Fibroblast of lung (primary cell): Measurements from ENCODE around the gene ZFP2. TPM values are rescaled to one million over a fixed set of nuclear protein-coding genes. Genes with fewer than 3 reads are reported as not detected.
A peak's percentile ranks its signal among the peaks of the same experiment; 100 is the strongest.
"Not testable (repeated sequence)": the region's sequence is repeated elsewhere in the genome, so short reads cannot be mapped to it uniquely, and the experiment has no call there.

ENCODE experiments used
- DNase-seq, 2 donors: peaks; one replicate each; pipeline versions ENCODE4 v3.0.0 to v3.0.0-alpha.2; 2010; ENCODE audit warnings: low read depth in 2 of 2
- H2AFZ ChIP-seq: 2 replicates; pipeline ENCODE4 v1.5.1; 2012; ENCODE audit warnings: low read length, control low read depth, inconsistent platforms
- H3K27ac ChIP-seq: 2 replicates; pipeline ENCODE4 v1.5.1; 2011; ENCODE audit warnings: low read length, control low read depth; ENCODE audit not compliant: insufficient read depth
- H3K27me3 ChIP-seq: 2 replicates; pipeline ENCODE4 v1.5.1; 2011; ENCODE audit warnings: mild to moderate bottlenecking, low read length; ENCODE audit not compliant: control insufficient read depth, insufficient read depth
- H3K36me3 ChIP-seq: 2 replicates; pipeline ENCODE4 v1.5.1; 2011; ENCODE audit warnings: low read length; ENCODE audit not compliant: control insufficient read depth, insufficient read depth
- H3K4me1 ChIP-seq: 2 replicates; pipeline ENCODE4 v1.5.1; 2011; ENCODE audit warnings: low read length; ENCODE audit not compliant: control insufficient read depth, insufficient read depth; ENCODE audit errors: extremely low read depth
- H3K4me2 ChIP-seq: 2 replicates; pipeline ENCODE4 v1.5.1; 2011; ENCODE audit warnings: low read length, control low read depth; ENCODE audit not compliant: insufficient read depth; ENCODE audit errors: extremely low read depth
- H3K4me3 ChIP-seq, 4 experiments: fragments of 200-600 bp in 1 of 4; sonication (generic) in 1 of 4; replicated peaks in 1 of 4; 2 replicates each; pipeline ENCODE4 v1.5.1; 2011 to 2016; ENCODE audit warnings: low read length in 4 of 4, low read depth in 3 of 4, mild to moderate bottlenecking in 3 of 4, control low read depth in 2 of 4, inconsistent platforms in 1 of 4, mixed read lengths in 1 of 4; ENCODE audit not compliant: insufficient read depth in 1 of 4; ENCODE audit errors: control extremely low read depth in 1 of 4
- H3K79me2 ChIP-seq: 2 replicates; pipeline ENCODE4 v1.5.1; 2012; ENCODE audit warnings: mild to moderate bottlenecking, low read length, inconsistent platforms; ENCODE audit not compliant: control insufficient read depth, insufficient read depth
- H3K9ac ChIP-seq: 2 replicates; pipeline ENCODE4 v1.5.1; 2011; ENCODE audit warnings: mild to moderate bottlenecking, low read length, control low read depth; ENCODE audit not compliant: insufficient read depth
- H3K9me3 ChIP-seq: 2 replicates; pipeline ENCODE4 v1.5.1; 2012; ENCODE audit warnings: low read depth, low read length; ENCODE audit not compliant: control insufficient read depth, insufficient read depth
- H4K20me1 ChIP-seq: 2 replicates; pipeline ENCODE4 v1.5.1; 2011; ENCODE audit warnings: low read length; ENCODE audit not compliant: control insufficient read depth, insufficient read depth; ENCODE audit errors: extremely low read depth
- CTCF ChIP-seq, 2 donors: IDR thresholded peaks in 1 of 2; conservative IDR thresholded peaks in 1 of 2; 1 replicate in 1 of 2; 2 replicates in 1 of 2; pipeline ENCODE4 v1.5.1; 2011 to 2012; ENCODE audit warnings: low read length in 2 of 2, control low read depth in 1 of 2, inconsistent platforms in 1 of 2, low read depth in 1 of 2, mild to moderate bottlenecking in 1 of 2
- EZH2 ChIP-seq: IDR thresholded peaks from 2 replicates; pipeline ENCODE4 v1.5.1; 2012; ENCODE audit warnings: low read length, control low read depth, mild to moderate bottlenecking; ENCODE audit errors: missing control alignments
- polyA plus RNA-seq, 2 donors: library from polyadenylated mRNA; depleted of rRNA in 1 of 2; stranded (reverse) in 1 of 2; unstranded in 1 of 2; fragments of >200 nt; gene quantifications; 2 replicates each; pipeline ENCODE4 v1.2.1, GENCODE V29; 2011 to 2012; ENCODE audit warnings: missing spikeins in 1 of 2
- total RNA-seq: library from RNA; depleted of rRNA; stranded (reverse); fragments of >200 nt; gene quantifications from 2 replicates; pipeline ENCODE4 v1.2.1, GENCODE V29; 2014

The ZFP2 gene
- total and polyA plus RNA-seq, 2 donors (not counting 1 experiment from before 2014, with no cell fraction given), result 0.30 to 2.8 TPM

- TF ChIP-seq CTCF (conservative IDR thresholded peaks at IDR 0.05 in 1 of 2, IDR thresholded peaks at IDR 0.05 in 1 of 2; ENCODE audit: low read depth in 1 of 2, low read length in 2 of 2) (no peak), EZH2 (no peak)
These were observed 25.3 kb upstream of the ZFP2 start for GRCh38 chr5:178870411-178870810.

GRCh38 chr5:178872302-178872701 lies 23.4 kb upstream of the ZFP2 start:
- H3K9ac ChIP-seq, result no peak overlapping the region
- no peak overlapping the region for H3K27ac ChIP-seq
- H3K27me3 ChIP-seq, result no peaks in the 10 kb centered on the region
- no peaks in the 10 kb centered on the region for H3K4me1 ChIP-seq
- no peak for DNase-seq
- H3K4me3 ChIP-seq, result no peak overlapping the region
- H3K4me2 ChIP-seq, result no peak overlapping the region
- H4K20me1 ChIP-seq, result no peaks in the 10 kb centered on the region
- no peak overlapping the region for H2AFZ ChIP-seq
- H3K79me2 ChIP-seq, result no peaks in the 10 kb centered on the region
- H3K9me3 ChIP-seq, result no peaks in the 10 kb centered on the region
- TF ChIP-seq CTCF (conservative IDR thresholded peaks at IDR 0.05 in 1 of 2, IDR thresholded peaks at IDR 0.05 in 1 of 2; ENCODE audit: low read depth in 1 of 2, low read length in 2 of 2) (no peak), EZH2 (no peak)
- peaks cover 7% of the 10 kb centered on the region for H3K36me3 ChIP-seq

More at GRCh38 chr5:178870411-178870810, 25.3 kb upstream of the ZFP2 start:
- Histone ChIP-seq H3K27ac (no peak overlapping the region), H2AFZ (no peak overlapping the region), H3K79me2 (no peaks in the 10 kb centered on the region), H3K9me3 (no peaks in the 10 kb centered on the region), H3K36me3 (peaks cover 7% of the 10 kb centered on the region), H4K20me1 (no peaks in the 10 kb centered on the region), H3K27me3 (no peaks in the 10 kb centered on the region), H3K4me2 (no peak overlapping the region), H3K4me3 (no peak overlapping the region), H3K4me1 (no peaks in the 10 kb centered on the region), H3K9ac (no peak overlapping the region)
- no peak for DNase-seq

DNA sequence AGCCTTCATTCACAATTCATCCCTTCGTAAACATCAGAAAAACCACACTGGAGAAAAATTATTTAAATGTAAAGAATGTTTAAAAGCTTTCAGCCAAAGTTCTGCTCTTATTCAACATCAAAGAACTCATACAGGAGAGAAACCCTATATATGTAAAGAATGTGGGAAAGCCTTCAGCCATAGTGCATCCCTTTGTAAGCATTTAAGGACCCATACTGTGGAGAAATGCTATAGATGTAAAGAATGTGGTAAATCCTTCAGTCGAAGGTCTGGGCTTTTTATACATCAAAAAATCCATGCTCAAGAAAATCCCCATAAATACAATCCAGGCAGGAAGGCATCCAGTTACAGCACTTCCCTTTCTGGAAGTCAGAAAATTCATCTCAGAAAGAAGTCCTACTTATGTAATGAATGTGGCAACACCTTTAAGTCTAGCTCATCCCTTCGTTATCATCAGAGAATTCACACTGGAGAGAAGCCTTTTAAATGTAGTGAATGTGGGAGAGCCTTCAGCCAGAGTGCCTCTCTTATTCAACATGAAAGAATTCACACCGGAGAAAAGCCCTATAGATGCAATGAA lies 12.5 kb upstream of the ZFP2 start:
- peak in 1 of 2 donors; percentile 3 for DNase-seq
- H3K36me3 ChIP-seq, H2AFZ ChIP-seq, H3K4me2 ChIP-seq, H3K27ac ChIP-seq, H3K4me3 ChIP-seq, H3K79me2 ChIP-seq, H3K9ac ChIP-seq, H3K4me1 ChIP-seq, H3K27me3 ChIP-seq, H4K20me1 ChIP-seq, H3K9me3 ChIP-seq: not testable (repeated sequence)
